ENCODE results near the gene NOC3L. TPM values are rescaled to one million over a fixed set of nuclear protein-coding genes. Genes with fewer than 3 reads are reported as not detected.

Gene NOC3L
- polyA plus RNA-seq, 3 donors, result 2.4 to 3.0 (median 2.7) TPM

GRCh38 chr10:94349327-94349726 lies 13.4 kb downstream of the NOC3L start:
- Histone ChIP-seq H3K36me3 (replicated peaks in 1 of 2; ENCODE audit: control insufficient read depth in 1 of 2, insufficient read depth in 2 of 2, low read length in 2 of 2) (peaks cover 63 to 96% of the 10 kb centered on the region in 2 donors), H3K4me3 (replicated peaks in 1 of 3; ENCODE audit: low read depth in 2 of 3, low read length in 3 of 3) (no peak overlapping the region), H4K20me1 (ENCODE audit: insufficient read depth, low read length) (no peaks in the 10 kb centered on the region), H3K79me2 (ENCODE audit: insufficient read depth, low read length) (no peaks in the 10 kb centered on the region), H3K27ac (ENCODE audit: low read depth in 1 of 2, low read length in 2 of 2) (no peak overlapping the region), H2AFZ (ENCODE audit: insufficient read depth, low read depth, low read length, poor library complexity, severe bottlenecking) (no peak overlapping the region), H3K4me1 (ENCODE audit: control insufficient read depth in 1 of 2, insufficient read depth in 2 of 2, low read length in 2 of 2) (no peaks in the 10 kb centered on the region), H3K27me3 (ENCODE audit: control insufficient read depth in 2 of 2, insufficient read depth in 2 of 2, low read length in 2 of 2) (no peaks in the 10 kb centered on the region), H3K9ac (ENCODE audit: insufficient read depth, low read length, poor library complexity, severe bottlenecking) (no peak overlapping the region), H3K4me2 (replicated peaks; ENCODE audit: extremely low read depth, low read length, poor library complexity, severe bottlenecking) (no peak overlapping the region), H3K9me3 (replicated peaks in 1 of 2; ENCODE audit: control insufficient read depth in 1 of 2, insufficient read depth in 1 of 2, low read length in 2 of 2) (no peaks in the 10 kb centered on the region)
- intact Hi-C loops (cut with micrococcal nuclease), result no loop called here
- Mint-ChIP-seq H3K9me3 (no peaks in the 10 kb centered on the region), H3K4me3 (no peak overlapping the region), H3K27ac (no peak overlapping the region), H3K27me3 (ENCODE audit: low read depth in 3 of 3) (no peaks in the 10 kb centered on the region), H3K4me1 (no peaks in the 10 kb centered on the region), H3K36me3 (peaks cover 59 to 73% of the 10 kb centered on the region in 2 donors)
- WGBS (ENCODE audit: insufficient coverage), result 80% methylated on average over 1 of the region's 3 CpGs
- DNase-seq, result no peak
- TF ChIP-seq, protein P1, sequence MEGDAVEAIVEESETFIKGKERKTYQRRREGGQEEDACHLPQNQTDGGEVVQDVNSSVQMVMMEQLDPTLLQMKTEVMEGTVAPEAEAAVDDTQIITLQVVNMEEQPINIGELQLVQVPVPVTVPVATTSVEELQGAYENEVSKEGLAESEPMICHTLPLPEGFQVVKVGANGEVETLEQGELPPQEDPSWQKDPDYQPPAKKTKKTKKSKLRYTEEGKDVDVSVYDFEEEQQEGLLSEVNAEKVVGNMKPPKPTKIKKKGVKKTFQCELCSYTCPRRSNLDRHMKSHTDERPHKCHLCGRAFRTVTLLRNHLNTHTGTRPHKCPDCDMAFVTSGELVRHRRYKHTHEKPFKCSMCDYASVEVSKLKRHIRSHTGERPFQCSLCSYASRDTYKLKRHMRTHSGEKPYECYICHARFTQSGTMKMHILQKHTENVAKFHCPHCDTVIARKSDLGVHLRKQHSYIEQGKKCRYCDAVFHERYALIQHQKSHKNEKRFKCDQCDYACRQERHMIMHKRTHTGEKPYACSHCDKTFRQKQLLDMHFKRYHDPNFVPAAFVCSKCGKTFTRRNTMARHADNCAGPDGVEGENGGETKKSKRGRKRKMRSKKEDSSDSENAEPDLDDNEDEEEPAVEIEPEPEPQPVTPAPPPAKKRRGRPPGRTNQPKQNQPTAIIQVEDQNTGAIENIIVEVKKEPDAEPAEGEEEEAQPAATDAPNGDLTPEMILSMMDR (IDR thresholded peaks at IDR 0.05), result no peak

- H3K4me3 ChIP-seq (replicated peaks in 1 of 3; ENCODE audit: low read depth in 2 of 3, low read length in 3 of 3), result no peak overlapping the region
- TF ChIP-seq, protein P1 (IDR thresholded peaks at IDR 0.05), result no peak
- no peak for DNase-seq
- H3K27ac ChIP-seq (ENCODE audit: low read depth in 1 of 2, low read length in 2 of 2), result no peak overlapping the region
- H3K4me1 ChIP-seq (ENCODE audit: control insufficient read depth in 1 of 2, insufficient read depth in 2 of 2, low read length in 2 of 2), result no peaks in the 10 kb centered on the region
- Mint-ChIP-seq H3K36me3 (peaks cover 56 to 73% of the 10 kb centered on the region in 2 donors), H3K4me1 (no peaks in the 10 kb centered on the region), H3K27ac (no peak overlapping the region), H3K4me3 (no peak overlapping the region), H3K9me3 (no peaks in the 10 kb centered on the region), H3K27me3 (ENCODE audit: low read depth in 3 of 3) (no peaks in the 10 kb centered on the region)
- H3K36me3 ChIP-seq (replicated peaks in 1 of 2; ENCODE audit: control insufficient read depth in 1 of 2, insufficient read depth in 2 of 2, low read length in 2 of 2), result peaks cover 64 to 91% of the 10 kb centered on the region in 2 donors
- H3K9ac ChIP-seq (ENCODE audit: insufficient read depth, low read length, poor library complexity, severe bottlenecking), result no peak overlapping the region
- H2AFZ ChIP-seq (ENCODE audit: insufficient read depth, low read depth, low read length, poor library complexity, severe bottlenecking), result no peak overlapping the region
- WGBS (ENCODE audit: insufficient coverage), result 100% methylated on average over 1 of the region's 6 CpGs
- no peaks in the 10 kb centered on the region for H3K27me3 ChIP-seq (ENCODE audit: control insufficient read depth in 2 of 2, insufficient read depth in 2 of 2, low read length in 2 of 2)
- intact Hi-C loops (cut with micrococcal nuclease), result no loop called here
- no peak overlapping the region for H3K4me2 ChIP-seq (replicated peaks; ENCODE audit: extremely low read depth, low read length, poor library complexity, severe bottlenecking)
- no peaks in the 10 kb centered on the region for H3K9me3 ChIP-seq (replicated peaks in 1 of 2; ENCODE audit: control insufficient read depth in 1 of 2, insufficient read depth in 1 of 2, low read length in 2 of 2)
- no peaks in the 10 kb centered on the region for H3K79me2 ChIP-seq (ENCODE audit: insufficient read depth, low read length)
- no peaks in the 10 kb centered on the region for H4K20me1 ChIP-seq (ENCODE audit: insufficient read depth, low read length)
Measured at GRCh38 chr10:94344522-94345122, 18.1 kb downstream of the NOC3L start.

Measured in CD14-positive monocyte (primary cell).